Breast epithelium (tissue), 3 donors: ENCODE data around the gene RIPOR2.

Source experiments
- POLR2A ChIP-seq: fragments of 450-650 bp; IDR thresholded peaks from one replicate; pipeline ENCODE4 v1.6.1; 2016; ENCODE audit warnings: antibody characterized with exemption, mild to moderate bottlenecking, moderate library complexity
- POLR2AphosphoS5 ChIP-seq, 3 donors: sonication (generic); formaldehyde crosslinking; IDR thresholded peaks; one replicate each; pipeline ENCODE4 v1.6.1; 2017; ENCODE audit warnings: antibody characterized with exemption in 3 of 3

- TF ChIP-seq POLR2AphosphoS5 (IDR thresholded peaks at IDR 0.05) (no peak), POLR2A (no peak)
Observed at GRCh38 chr6:24918641-24919055, 17.1 kb downstream of the RIPOR2 start.
